ENCODE data around the gene GHRH.

Gene GHRH

DNA sequence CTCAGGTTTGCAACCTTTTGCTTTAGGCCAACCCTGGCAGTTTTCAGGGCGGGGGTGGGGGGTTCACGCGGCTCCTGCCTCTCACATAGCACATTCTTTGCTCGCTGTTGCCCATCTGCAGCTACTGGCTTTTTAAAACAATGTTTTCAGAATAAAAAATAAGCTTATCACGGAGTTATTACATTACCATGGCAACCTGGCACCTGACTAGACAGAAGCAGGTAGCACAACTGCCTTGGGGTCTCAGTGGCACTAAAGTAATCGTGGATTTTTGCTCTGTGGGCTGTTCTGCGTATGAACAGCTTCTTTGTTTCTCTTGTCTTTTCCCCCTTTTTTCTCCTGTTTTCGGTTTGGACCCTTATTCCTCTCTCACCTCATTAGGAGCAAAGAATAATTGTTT, 18.8 kb upstream of the GHRH start:
- no peaks in the 10 kb centered on the region for H3K9me3 ChIP-seq
- no peaks in the 10 kb centered on the region for H3K36me3 ChIP-seq
- H3K4me1 ChIP-seq (ENCODE audit: control insufficient read depth in 1 of 2, insufficient read depth in 1 of 2, low read depth in 1 of 2, low read length in 1 of 2): peaks cover 7% of the 10 kb centered on the region in 2 experiments
- H3K27me3 ChIP-seq: no peaks in the 10 kb centered on the region
- TF ChIP-seq, protein P1, sequence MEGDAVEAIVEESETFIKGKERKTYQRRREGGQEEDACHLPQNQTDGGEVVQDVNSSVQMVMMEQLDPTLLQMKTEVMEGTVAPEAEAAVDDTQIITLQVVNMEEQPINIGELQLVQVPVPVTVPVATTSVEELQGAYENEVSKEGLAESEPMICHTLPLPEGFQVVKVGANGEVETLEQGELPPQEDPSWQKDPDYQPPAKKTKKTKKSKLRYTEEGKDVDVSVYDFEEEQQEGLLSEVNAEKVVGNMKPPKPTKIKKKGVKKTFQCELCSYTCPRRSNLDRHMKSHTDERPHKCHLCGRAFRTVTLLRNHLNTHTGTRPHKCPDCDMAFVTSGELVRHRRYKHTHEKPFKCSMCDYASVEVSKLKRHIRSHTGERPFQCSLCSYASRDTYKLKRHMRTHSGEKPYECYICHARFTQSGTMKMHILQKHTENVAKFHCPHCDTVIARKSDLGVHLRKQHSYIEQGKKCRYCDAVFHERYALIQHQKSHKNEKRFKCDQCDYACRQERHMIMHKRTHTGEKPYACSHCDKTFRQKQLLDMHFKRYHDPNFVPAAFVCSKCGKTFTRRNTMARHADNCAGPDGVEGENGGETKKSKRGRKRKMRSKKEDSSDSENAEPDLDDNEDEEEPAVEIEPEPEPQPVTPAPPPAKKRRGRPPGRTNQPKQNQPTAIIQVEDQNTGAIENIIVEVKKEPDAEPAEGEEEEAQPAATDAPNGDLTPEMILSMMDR (IDR thresholded peaks at IDR 0.05): no peak
- no peak overlapping the region for H3K27ac ChIP-seq
- H3K4me3 ChIP-seq (ENCODE audit: low read depth in 1 of 2, low read length in 1 of 2): no peak overlapping the region

DNA sequence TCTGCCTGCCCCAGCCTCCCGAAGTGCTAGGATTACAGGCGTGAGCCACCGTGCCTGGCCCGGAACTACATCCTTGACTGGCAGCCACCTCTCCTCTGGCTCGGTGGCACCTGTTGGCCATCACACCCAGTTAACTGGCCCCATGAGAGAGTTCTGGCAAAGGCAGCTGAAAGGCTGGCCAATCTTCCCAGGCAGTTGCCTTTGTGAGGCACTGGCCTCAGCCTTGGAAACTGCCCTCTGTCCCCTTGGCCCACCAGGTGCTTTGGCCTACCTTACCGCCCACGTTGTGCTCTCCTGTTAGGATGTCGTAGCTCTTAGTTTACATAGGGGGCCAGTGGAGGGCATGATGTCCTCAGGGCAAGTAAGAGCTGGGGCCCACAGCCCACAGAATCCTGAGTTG, 18.2 kb upstream of the GHRH start:
- Histone ChIP-seq H3K9me3 (no peaks in the 10 kb centered on the region), H3K36me3 (no peaks in the 10 kb centered on the region), H3K27me3 (no peaks in the 10 kb centered on the region), H3K4me3 (ENCODE audit: low read depth in 1 of 2, low read length in 1 of 2) (no peak overlapping the region), H3K4me1 (ENCODE audit: control insufficient read depth in 1 of 2, insufficient read depth in 1 of 2, low read depth in 1 of 2, low read length in 1 of 2) (peaks cover 10 to 11% of the 10 kb centered on the region in 2 experiments), H3K27ac (no peak overlapping the region)
- TF ChIP-seq, protein P1 (IDR thresholded peaks at IDR 0.05): no peak

DNA sequence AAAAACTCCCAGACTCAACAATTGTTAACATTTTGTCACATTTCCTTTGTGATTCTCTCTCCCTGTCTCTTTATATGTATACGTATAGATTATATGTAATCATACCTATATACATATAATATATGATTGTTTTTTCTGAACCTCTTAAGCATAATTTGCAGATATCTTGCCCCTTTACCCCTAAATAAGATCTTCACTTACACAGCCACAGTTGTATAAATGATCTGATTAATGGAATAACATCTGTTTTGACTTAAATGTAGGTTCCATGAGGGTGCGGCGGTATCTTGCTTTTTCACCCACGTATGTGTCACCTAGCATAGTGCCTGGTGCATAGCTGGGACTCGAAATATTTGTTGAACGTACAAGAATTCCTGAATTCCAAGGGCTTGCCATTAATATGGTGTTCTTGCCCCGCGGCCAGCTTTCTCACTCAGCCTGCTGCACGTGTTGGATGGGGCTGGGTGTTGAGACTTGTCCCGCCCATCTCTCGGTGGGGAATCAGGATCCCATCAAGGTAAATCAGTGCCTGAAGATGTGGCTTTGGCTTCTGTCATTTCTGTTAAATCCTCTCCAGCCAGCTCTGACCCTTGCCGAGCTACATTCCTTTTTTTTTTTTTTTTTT, 17.5 kb upstream of the GHRH start:
- Histone ChIP-seq H3K4me1 (ENCODE audit: control insufficient read depth in 1 of 2, insufficient read depth in 1 of 2, low read depth in 1 of 2, low read length in 1 of 2) (peaks cover 10 to 11% of the 10 kb centered on the region in 2 experiments), H3K27ac (no peak overlapping the region), H3K4me3 (ENCODE audit: low read depth in 1 of 2, low read length in 1 of 2) (no peak overlapping the region), H3K36me3 (no peaks in the 10 kb centered on the region), H3K27me3 (no peaks in the 10 kb centered on the region), H3K9me3 (no peaks in the 10 kb centered on the region)
- TF ChIP-seq, protein P1 (IDR thresholded peaks at IDR 0.05): no peak

DNA sequence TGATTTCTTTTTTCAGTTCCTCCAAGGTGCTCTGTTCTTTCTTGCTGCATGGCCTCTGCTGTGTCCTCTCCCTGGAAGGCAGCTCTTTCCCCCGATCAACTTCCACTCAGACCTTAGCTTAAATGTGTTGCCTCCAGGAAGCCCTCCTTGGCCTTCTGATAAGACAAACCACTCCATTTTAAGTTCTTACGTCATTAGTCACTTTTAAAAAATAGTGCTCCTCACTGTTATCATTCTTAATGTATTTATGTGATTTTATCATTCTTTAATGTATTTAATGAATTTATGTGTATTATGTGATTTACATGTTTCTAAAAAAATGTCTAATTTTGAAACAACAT, 15.6 kb upstream of the GHRH start:
- Histone ChIP-seq H3K4me3 (ENCODE audit: low read depth in 1 of 2, low read length in 1 of 2) (no peak overlapping the region), H3K4me1 (ENCODE audit: control insufficient read depth in 1 of 2, insufficient read depth in 1 of 2, low read depth in 1 of 2, low read length in 1 of 2) (peaks cover 10 to 11% of the 10 kb centered on the region in 2 experiments), H3K27ac (no peak overlapping the region), H3K9me3 (no peaks in the 10 kb centered on the region), H3K36me3 (no peaks in the 10 kb centered on the region), H3K27me3 (no peaks in the 10 kb centered on the region)
- TF ChIP-seq, protein P1 (IDR thresholded peaks at IDR 0.05): no peak

DNA sequence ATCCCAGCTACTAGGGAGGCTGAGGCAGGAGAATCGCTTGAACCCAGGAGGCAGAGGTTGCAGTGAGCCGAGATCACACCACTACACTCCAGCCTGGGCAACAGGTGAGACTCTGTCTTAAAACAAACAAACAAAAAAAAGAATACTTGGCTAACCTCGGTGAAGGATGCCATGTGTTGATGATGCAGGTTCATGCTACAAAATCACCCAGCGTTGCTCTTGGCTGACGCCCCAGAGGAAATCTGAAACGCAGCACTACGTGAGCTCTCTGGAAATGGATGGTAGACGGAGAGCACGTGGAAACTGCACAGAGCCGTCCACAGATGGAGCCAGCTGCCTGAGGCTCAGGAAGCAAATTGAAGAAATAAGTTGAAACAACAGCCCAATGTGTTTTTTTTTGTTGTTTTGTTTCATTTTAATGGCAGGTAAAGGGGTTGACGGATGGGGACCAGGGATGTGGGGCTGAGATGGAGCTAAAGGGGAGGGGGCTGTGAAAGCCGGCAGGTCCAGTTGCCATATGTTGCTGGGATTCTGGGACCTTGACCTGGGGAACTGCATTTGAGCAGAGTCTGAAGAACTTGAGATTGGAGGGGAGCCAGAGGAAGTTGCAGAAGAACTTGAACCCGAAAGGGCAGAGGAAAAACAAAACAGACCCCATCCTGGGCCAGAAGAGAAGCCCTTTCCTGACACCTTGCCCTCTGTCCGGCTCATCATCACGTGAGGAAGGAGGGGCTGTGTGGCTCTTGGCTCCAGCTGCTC, 15.1 kb upstream of the GHRH start:
- Histone ChIP-seq H3K4me3 (ENCODE audit: low read depth in 1 of 2, low read length in 1 of 2) (no peak overlapping the region), H3K27me3 (no peaks in the 10 kb centered on the region), H3K9me3 (no peaks in the 10 kb centered on the region), H3K27ac (peak overlapping the region; percentile 3), H3K36me3 (no peaks in the 10 kb centered on the region), H3K4me1 (ENCODE audit: control insufficient read depth in 1 of 2, insufficient read depth in 1 of 2, low read depth in 1 of 2, low read length in 1 of 2) (peaks cover 10 to 11% of the 10 kb centered on the region in 2 experiments)
- TF ChIP-seq, protein P1 (IDR thresholded peaks at IDR 0.05): no peak
